Tibial artery (tissue), 4 donors: ENCODE measurements around the gene PPEF1.
"Not testable (repeated sequence)": the region's sequence is repeated elsewhere in the genome, so short reads cannot be mapped to it uniquely, and the experiment has no call there.

Experiments used
- DNase-seq, 2 donors: peaks; one replicate each; pipeline ENCODE4 v3.0.0-alpha.2; 2019
- H3K27ac ChIP-seq, 2 donors: fragments of 200-600 bp; sonication (generic) in 1 of 2; 1 replicate in 1 of 2; 2 replicates in 1 of 2; pipeline ENCODE4 v1.5.1; 2018 to 2019; ENCODE audit warnings: mild to moderate bottlenecking in 1 of 2
- H3K27me3 ChIP-seq, 2 donors: fragments of 200-600 bp; sonication (generic) in 1 of 2; one replicate each; pipeline versions ENCODE4 v1.5.1 to v1.6.0; 2016 to 2019
- H3K36me3 ChIP-seq, 3 donors: fragments of 200-600 bp; sonication (generic) in 2 of 3; one replicate each; pipeline ENCODE4 v1.5.1; 2016 to 2019; ENCODE audit warnings: mild to moderate bottlenecking in 2 of 3
- H3K4me1 ChIP-seq, 4 donors: fragments of 200-600 bp; sonication (generic) in 2 of 4; 1 replicate in 3 of 4; 2 replicates in 1 of 4; pipeline ENCODE4 v1.5.1; 2016 to 2019
- H3K4me3 ChIP-seq, 2 donors: fragments of 200-600 bp; sonication (generic) in 1 of 2; 1 replicate in 1 of 2; 2 replicates in 1 of 2; pipeline ENCODE4 v1.5.1; 2018 to 2019; ENCODE audit warnings: mild to moderate bottlenecking in 2 of 2
- H3K9me3 ChIP-seq, 3 donors: fragments of 200-600 bp; sonication (generic) in 1 of 3; one replicate each; pipeline ENCODE4 v1.5.1; 2016 to 2019
- CTCF ChIP-seq, 2 experiments: fragments of 200-600 bp in 1 of 2; fragments of 450-650 bp in 1 of 2; IDR thresholded peaks; one replicate each; pipeline ENCODE4 v1.5.1; 2017 to 2019; ENCODE audit warnings: antibody characterized with exemption in 2 of 2, mild to moderate bottlenecking in 1 of 2, moderate library complexity in 1 of 2
- intact Hi-C: fragments of 100-400 bp; cut with DNase I; formaldehyde crosslinking; loops from one replicate; pipeline ENCODE4 v1.15.0; 2023; ENCODE audit warnings: low total_unique reads

The PPEF1 gene

GRCh38 chrX:18757956-18758932 is 50.8 kb downstream of the PPEF1 start:
- Histone ChIP-seq H3K9me3 (no peaks in the 10 kb centered on the region), H3K4me3 (no peak overlapping the region), H3K4me1 (no peaks in the 10 kb centered on the region), H3K27me3 (no peaks in the 10 kb centered on the region), H3K36me3 (no peaks in the 10 kb centered on the region), H3K27ac (no peak overlapping the region)
- no peak for DNase-seq
- intact Hi-C loops: no loop called here
- TF ChIP-seq CTCF (IDR thresholded peaks at IDR 0.05): no peak

GRCh38 chrX:18761750-18762149 is 54.3 kb downstream of the PPEF1 start:
- no peak overlapping the region for H3K4me3 ChIP-seq
- TF ChIP-seq CTCF (IDR thresholded peaks at IDR 0.05): no peak
- H3K36me3 ChIP-seq: no peaks in the 10 kb centered on the region
- intact Hi-C loops: no loop called here
- H3K9me3 ChIP-seq: no peaks in the 10 kb centered on the region
- H3K27me3 ChIP-seq: no peaks in the 10 kb centered on the region
- H3K27ac ChIP-seq: no peak overlapping the region
- DNase-seq: no peak
- H3K4me1 ChIP-seq: no peaks in the 10 kb centered on the region

DNA sequence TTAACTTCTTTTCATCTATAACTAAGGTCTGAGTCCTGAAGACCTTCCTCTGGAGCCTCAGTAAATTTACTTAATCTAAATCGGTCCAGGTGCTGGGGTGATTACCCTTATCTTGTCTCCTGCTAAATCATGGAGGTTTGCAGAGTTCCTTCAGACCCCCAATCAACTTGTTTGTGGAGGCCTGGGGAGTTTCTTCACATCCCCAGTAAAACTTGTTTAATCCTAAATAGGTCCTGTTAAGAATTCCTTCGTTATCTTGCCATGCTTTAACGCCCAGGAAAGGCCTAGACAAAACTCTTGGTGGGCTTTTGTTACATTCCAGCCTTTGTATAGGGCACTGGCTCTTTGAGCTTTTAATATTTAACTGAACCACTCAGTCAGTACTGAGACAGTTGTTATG is 55.7 kb downstream of the PPEF1 start:
- H3K4me1 ChIP-seq, H3K27ac ChIP-seq, H3K9me3 ChIP-seq, intact Hi-C loops, H3K4me3 ChIP-seq, H3K27me3 ChIP-seq, H3K36me3 ChIP-seq, DNase-seq: not testable (repeated sequence)

- Histone ChIP-seq H3K27ac (no peak overlapping the region), H3K9me3 (peaks cover 0 to 4% (median 0%) of the 10 kb centered on the region in 3 donors), H3K4me3 (no peak overlapping the region), H3K36me3 (no peaks in the 10 kb centered on the region), H3K4me1 (no peaks in the 10 kb centered on the region), H3K27me3 (no peaks in the 10 kb centered on the region)
- no peak for DNase-seq
- TF ChIP-seq CTCF (IDR thresholded peaks at IDR 0.05): no peak
- intact Hi-C loops: no loop called here
These were observed 61.9 kb downstream of the PPEF1 start for GRCh38 chrX:18769364-18769763.

- no peaks in the 10 kb centered on the region for H3K27me3 ChIP-seq
- H3K36me3 ChIP-seq: no peaks in the 10 kb centered on the region
- H3K9me3 ChIP-seq: peaks cover 0 to 4% (median 0%) of the 10 kb centered on the region in 3 donors
- H3K4me3 ChIP-seq: no peak overlapping the region
- H3K27ac ChIP-seq: no peak overlapping the region
- H3K4me1 ChIP-seq: no peaks in the 10 kb centered on the region
- DNase-seq: no peak
- intact Hi-C loops: no loop called here
- no peak for TF ChIP-seq CTCF (IDR thresholded peaks at IDR 0.05)
These were observed 62.5 kb downstream of the PPEF1 start for GRCh38 chrX:18769812-18770573.

DNA sequence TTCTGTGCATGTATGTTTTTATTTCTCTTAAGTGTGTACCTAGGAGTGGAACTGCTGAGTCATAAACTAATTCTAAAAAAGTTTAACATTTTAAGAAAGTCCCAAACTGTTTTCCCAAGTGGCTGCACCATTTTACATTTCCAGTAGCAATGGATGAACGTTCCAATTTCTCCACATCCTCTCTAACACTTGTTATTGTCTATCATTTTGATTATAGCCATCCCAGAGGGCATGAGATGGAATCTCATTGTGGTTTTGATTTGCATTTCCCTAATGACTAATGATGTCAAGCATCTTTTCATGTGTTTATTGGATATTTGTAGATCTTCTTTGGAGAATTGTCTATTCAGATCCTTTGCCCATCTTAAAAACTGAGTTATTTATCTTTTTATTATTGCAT is 82.5 kb downstream of the PPEF1 start:
- Histone ChIP-seq H3K4me3 (no peak overlapping the region), H3K27ac (no peak overlapping the region), H3K27me3 (no peaks in the 10 kb centered on the region), H3K9me3 (no peaks in the 10 kb centered on the region), H3K4me1 (no peaks in the 10 kb centered on the region), H3K36me3 (no peaks in the 10 kb centered on the region)
- no peak for DNase-seq
- intact Hi-C loops: no loop called here
- TF ChIP-seq CTCF (IDR thresholded peaks at IDR 0.05): no peak
